Hippocampal formation (tissue), 2 donors: Measurements from ENCODE around the gene BTBD9.

Experiments
- DNase-seq, 2 donors: peaks; one replicate each; lab custom pipeline; 2025; lab: John Stamatoyannopoulos, UW

BTBD9 gene

GRCh38 chr6:38177882-38178583, 461.7 kb downstream of the BTBD9 start:
- no peak for DNase-seq

- no peak for DNase-seq
These were observed 462.7 kb downstream of the BTBD9 start for GRCh38 chr6:38176797-38177751.

GRCh38 chr6:38175786-38176185, 463.9 kb downstream of the BTBD9 start:
- no peak for DNase-seq

- DNase-seq, result no peak
These were observed 464.8 kb downstream of the BTBD9 start for GRCh38 chr6:38174806-38175495.

- no peak for DNase-seq
These were observed 465.4 kb downstream of the BTBD9 start for GRCh38 chr6:38174315-38174714.

GRCh38 chr6:38173909-38174308, 465.8 kb downstream of the BTBD9 start:
- DNase-seq, result no peak

- no peak for DNase-seq
These were observed 466.9 kb downstream of the BTBD9 start for GRCh38 chr6:38172739-38173410.

GRCh38 chr6:38171997-38172738, 467.6 kb downstream of the BTBD9 start:
- no peak for DNase-seq

- no peak for DNase-seq
These were observed 468.9 kb downstream of the BTBD9 start for GRCh38 chr6:38170666-38171355.

- DNase-seq, result no peak
These were observed 469.7 kb downstream of the BTBD9 start for GRCh38 chr6:38169977-38170526.

- DNase-seq, result no peak
These were observed 470.3 kb downstream of the BTBD9 start for GRCh38 chr6:38169221-38169976.

GRCh38 chr6:38168699-38169098, 471.0 kb downstream of the BTBD9 start:
- no peak for DNase-seq

- DNase-seq, result no peak
These were observed 471.6 kb downstream of the BTBD9 start for GRCh38 chr6:38168126-38168525.

- no peak for DNase-seq
These were observed 472.1 kb downstream of the BTBD9 start for GRCh38 chr6:38167598-38167997.

GRCh38 chr6:38166411-38167240, 473.1 kb downstream of the BTBD9 start:
- DNase-seq, result no peak

- DNase-seq, result no peak
These were observed 475.0 kb downstream of the BTBD9 start for GRCh38 chr6:38164671-38165108.

- DNase-seq, result no peak
These were observed 475.6 kb downstream of the BTBD9 start for GRCh38 chr6:38164131-38164481.
